Esophagus squamous epithelium (tissue), 5 donors: ENCODE measurements around the gene TCF4. TPM values are rescaled to one million over a fixed set of nuclear protein-coding genes. Genes with fewer than 3 reads are reported as not detected.
A peak's percentile ranks its signal among the peaks of the same experiment; 100 is the strongest.

ENCODE experiments used
- DNase-seq: peaks from one replicate; lab custom pipeline; 2025; lab: John Stamatoyannopoulos, UW
- H3K27ac ChIP-seq, 4 donors: fragments of 200-600 bp; sonication (generic); one replicate each; pipeline ENCODE4 v1.5.1; 2016 to 2019; ENCODE audit warnings: mild to moderate bottlenecking in 1 of 4
- H3K27me3 ChIP-seq, 4 donors: fragments of 200-600 bp; sonication (generic); 1 replicate in 3 of 4; 2 replicates in 1 of 4; pipeline versions ENCODE4 v1.5.1 to v1.6.0; 2017 to 2021; ENCODE audit warnings: antibody characterized with exemption in 1 of 4
- H3K36me3 ChIP-seq, 3 donors: fragments of 200-600 bp; sonication (generic); one replicate each; pipeline ENCODE4 v1.5.1; 2016 to 2019
- H3K4me1 ChIP-seq, 3 donors: fragments of 200-600 bp; sonication (generic); one replicate each; pipeline ENCODE4 v1.5.1; 2017 to 2019
- H3K4me3 ChIP-seq, 4 donors: fragments of 200-600 bp; sonication (generic); 1 replicate in 3 of 4; 2 replicates in 1 of 4; pipeline ENCODE4 v1.5.1; 2016 to 2019; ENCODE audit warnings: mild to moderate bottlenecking in 2 of 4, moderate library complexity in 1 of 4
- H3K9me3 ChIP-seq, 3 donors: fragments of 200-600 bp; sonication (generic); one replicate each; pipeline ENCODE4 v1.5.1; 2016 to 2019
- POLR2A ChIP-seq, 4 donors: fragments of 450-650 bp; IDR thresholded peaks; one replicate each; pipeline ENCODE4 v1.6.1; 2017; ENCODE audit warnings: antibody characterized with exemption in 4 of 4, mild to moderate bottlenecking in 4 of 4, moderate library complexity in 3 of 4
- WGBS, 2 donors: methylation state at CpG; one replicate each; pipeline ENCODE4 v1.1.5; 2018; 5-methylcytosine and 5-hydroxymethylcytosine counted together
- intact Hi-C: fragments of 100-400 bp; cut with DNase I; formaldehyde crosslinking; loops from one replicate; pipeline ENCODE4 v1.15.0; 2022
- total RNA-seq, 4 donors: library from RNA; depleted of rRNA; stranded (reverse); fragments of >200 nt; gene quantifications; one replicate each; pipeline ENCODE4 v1.1.0, GENCODE V29; 2016
- TF ChIP-seq, protein P1 (sequence below), 6 experiments: fragments of 450-650 bp in 4 of 6; fragments of 200-600 bp in 2 of 6; sonication (generic) in 2 of 6; IDR thresholded peaks; one replicate each; pipeline ENCODE4 v1.5.1; 2016 to 2019; ENCODE audit warnings: antibody characterized with exemption in 6 of 6, mild to moderate bottlenecking in 4 of 6, moderate library complexity in 4 of 6
- donor health status: DM: yes; HTN: yes; CAD: no.

Gene TCF4
- total RNA-seq, 4 donors from 2014 or later: 19.0 to 79.7 (median 26.0) TPM

DNA sequence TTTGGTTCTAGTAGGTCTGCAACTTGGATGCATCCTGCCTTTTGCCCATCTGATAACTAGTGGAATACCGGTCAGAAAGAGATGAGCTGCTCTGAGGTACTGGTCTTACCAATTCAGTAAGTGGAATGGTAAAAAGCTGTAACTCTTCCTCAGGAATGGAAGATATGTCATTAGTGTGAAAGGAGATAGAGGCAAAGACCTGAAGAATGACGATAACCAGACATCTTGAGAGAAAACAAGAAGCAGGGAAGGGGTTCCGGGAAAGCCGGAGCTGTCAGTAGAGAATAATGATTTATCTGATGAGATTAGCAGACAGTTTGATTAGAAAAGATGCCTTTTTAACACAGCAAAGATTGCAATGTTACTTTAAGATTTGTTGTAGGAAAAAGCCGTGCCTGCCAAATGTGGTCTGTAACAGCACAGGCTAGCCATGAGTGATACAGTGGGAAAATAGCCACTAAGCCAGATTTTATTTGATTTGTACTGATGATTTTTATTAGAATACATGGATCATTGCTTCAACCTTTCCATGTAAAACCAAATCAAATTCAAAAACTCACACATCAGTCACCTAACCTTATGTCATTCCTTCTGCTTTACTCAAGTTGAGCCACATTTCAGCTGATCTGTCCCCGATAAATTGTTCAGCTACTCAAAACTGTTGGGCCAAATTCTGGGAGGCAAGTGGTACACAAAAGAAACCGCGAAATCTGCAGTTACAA lies 110.0 kb downstream of the TCF4 start:
- intact Hi-C loops: no loop called here
- Histone ChIP-seq H3K27ac (peak overlapping the region; percentile 72 to 85 (median 84)), H3K36me3 (no peaks in the 10 kb centered on the region), H3K4me1 (peaks cover 0 to 36% (median 0%) of the 10 kb centered on the region in 3 donors), H3K4me3 (peak overlapping the region; percentile 23 to 67 (median 46)), H3K27me3 (no peaks in the 10 kb centered on the region), H3K9me3 (no peaks in the 10 kb centered on the region)
- no peak for TF ChIP-seq POLR2A (IDR thresholded peaks at IDR 0.05)
- TF ChIP-seq, protein P1, sequence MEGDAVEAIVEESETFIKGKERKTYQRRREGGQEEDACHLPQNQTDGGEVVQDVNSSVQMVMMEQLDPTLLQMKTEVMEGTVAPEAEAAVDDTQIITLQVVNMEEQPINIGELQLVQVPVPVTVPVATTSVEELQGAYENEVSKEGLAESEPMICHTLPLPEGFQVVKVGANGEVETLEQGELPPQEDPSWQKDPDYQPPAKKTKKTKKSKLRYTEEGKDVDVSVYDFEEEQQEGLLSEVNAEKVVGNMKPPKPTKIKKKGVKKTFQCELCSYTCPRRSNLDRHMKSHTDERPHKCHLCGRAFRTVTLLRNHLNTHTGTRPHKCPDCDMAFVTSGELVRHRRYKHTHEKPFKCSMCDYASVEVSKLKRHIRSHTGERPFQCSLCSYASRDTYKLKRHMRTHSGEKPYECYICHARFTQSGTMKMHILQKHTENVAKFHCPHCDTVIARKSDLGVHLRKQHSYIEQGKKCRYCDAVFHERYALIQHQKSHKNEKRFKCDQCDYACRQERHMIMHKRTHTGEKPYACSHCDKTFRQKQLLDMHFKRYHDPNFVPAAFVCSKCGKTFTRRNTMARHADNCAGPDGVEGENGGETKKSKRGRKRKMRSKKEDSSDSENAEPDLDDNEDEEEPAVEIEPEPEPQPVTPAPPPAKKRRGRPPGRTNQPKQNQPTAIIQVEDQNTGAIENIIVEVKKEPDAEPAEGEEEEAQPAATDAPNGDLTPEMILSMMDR (IDR thresholded peaks at IDR 0.05): no peak
- 27 to 34% methylated on average over 8 of the region's 8 CpGs for WGBS, 2 donors
- DNase-seq: no peak

DNA sequence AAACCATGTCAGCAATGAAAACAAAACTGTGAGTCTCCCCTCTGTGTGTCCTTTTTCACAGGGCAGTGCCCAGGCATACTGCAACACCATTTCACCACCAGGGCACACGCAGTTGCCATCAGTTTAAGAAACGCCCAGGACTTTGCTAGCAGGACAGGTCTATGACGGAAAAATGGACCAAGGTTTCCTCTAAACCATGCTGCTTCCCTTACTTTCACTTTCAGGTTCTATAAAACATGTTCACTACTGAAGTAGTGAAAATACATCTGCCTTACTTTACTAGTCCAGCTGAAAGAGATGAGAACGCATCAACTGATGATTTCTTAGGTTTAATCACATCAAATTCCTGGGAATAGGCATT lies 110.5 kb downstream of the TCF4 start:
- no peaks in the 10 kb centered on the region for H3K9me3 ChIP-seq
- no peak for DNase-seq
- intact Hi-C loops: no loop called here
- peaks cover 0 to 36% (median 0%) of the 10 kb centered on the region in 3 donors for H3K4me1 ChIP-seq
- no peaks in the 10 kb centered on the region for H3K27me3 ChIP-seq
- H3K36me3 ChIP-seq: no peaks in the 10 kb centered on the region
- H3K4me3 ChIP-seq: peak overlapping the region; percentile 23 to 67 (median 46)
- H3K27ac ChIP-seq: peak overlapping the region; percentile 72 to 85 (median 84)
- 2 to 13% methylated on average over 4 of the region's 4 CpGs for WGBS, 2 donors
- TF ChIP-seq, protein P1 (IDR thresholded peaks at IDR 0.05): peak in 5 of 6 experiments; percentile 13 to 53 (median 19)
- no peak for TF ChIP-seq POLR2A (IDR thresholded peaks at IDR 0.05)

DNA sequence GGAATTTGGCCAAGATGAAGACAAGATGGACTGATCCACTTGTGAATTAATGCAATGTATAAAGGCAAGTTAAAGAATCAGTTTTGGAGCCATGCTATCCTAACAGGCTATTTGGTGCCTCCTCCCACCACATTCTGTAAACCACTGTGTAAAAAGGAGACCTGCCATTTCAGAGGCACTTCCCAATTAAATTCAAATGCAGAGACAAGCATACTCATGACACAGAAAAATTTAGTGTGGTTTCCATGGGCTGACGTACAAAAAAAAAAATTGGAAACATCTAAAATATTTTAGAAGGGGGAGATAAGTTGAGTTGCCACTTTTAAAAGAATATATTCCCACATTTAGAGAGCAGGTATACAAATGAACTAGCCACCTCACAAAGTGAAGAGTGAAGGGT lies 112.1 kb downstream of the TCF4 start:
- no peaks in the 10 kb centered on the region for H3K36me3 ChIP-seq
- intact Hi-C loops: no loop called here
- TF ChIP-seq, protein P1 (IDR thresholded peaks at IDR 0.05): no peak
- TF ChIP-seq POLR2A (IDR thresholded peaks at IDR 0.05): no peak
- WGBS, 2 donors: 83 to 85% methylated on average over 1 of the region's 1 CpG
- no peaks in the 10 kb centered on the region for H3K9me3 ChIP-seq
- H3K4me3 ChIP-seq: no peak overlapping the region
- no peak for DNase-seq
- peaks cover 0 to 36% (median 0%) of the 10 kb centered on the region in 3 donors for H3K4me1 ChIP-seq
- no peaks in the 10 kb centered on the region for H3K27me3 ChIP-seq
- H3K27ac ChIP-seq: peak overlapping the region in 2 of 4 donors; percentile 84 to 85

DNA sequence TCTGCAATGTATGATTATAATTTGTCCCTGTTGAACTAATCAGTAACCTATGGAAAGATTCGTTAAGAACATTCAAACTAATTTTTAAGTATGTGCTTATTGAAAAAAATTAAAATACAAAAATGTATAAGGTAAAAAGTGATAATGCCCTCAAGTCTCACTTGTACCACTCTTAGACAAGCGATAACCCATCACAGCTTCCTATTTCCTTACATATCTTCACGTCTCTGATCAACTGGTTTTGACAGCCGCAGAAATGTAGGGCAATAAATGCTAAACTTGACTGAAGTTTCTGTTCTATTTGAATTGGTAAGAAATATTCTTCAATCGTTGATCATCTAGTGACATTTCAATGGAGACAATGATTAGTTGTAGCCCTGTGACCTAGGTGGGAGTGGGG lies 112.5 kb downstream of the TCF4 start:
- Histone ChIP-seq H3K27me3 (no peaks in the 10 kb centered on the region), H3K36me3 (no peaks in the 10 kb centered on the region), H3K27ac (no peak overlapping the region), H3K4me1 (peaks cover 0 to 36% (median 0%) of the 10 kb centered on the region in 3 donors), H3K4me3 (no peak overlapping the region), H3K9me3 (no peaks in the 10 kb centered on the region)
- 89 to 94% methylated on average over 5 of the region's 5 CpGs for WGBS, 2 donors
- TF ChIP-seq, protein P1 (IDR thresholded peaks at IDR 0.05): no peak
- no peak for TF ChIP-seq POLR2A (IDR thresholded peaks at IDR 0.05)
- intact Hi-C loops: no loop called here
- DNase-seq: no peak

DNA sequence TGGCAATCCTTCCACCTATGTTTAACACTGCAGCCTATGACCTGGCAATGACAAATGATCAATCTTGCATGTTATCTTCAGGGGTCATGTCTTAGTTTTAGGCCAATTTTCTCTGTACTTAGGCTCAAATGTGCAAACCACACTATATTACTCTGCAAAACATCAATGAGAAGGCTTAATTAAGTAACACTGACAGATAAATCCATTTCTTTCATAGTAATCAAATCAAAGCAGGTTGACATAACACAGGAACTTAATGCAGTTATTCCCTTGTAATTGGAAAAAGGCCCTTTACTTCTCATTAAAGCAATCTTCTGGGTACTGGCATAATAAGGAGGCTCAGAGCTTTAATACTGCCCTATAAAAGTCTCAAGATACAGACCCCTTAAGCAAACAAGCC lies 114.4 kb downstream of the TCF4 start:
- Histone ChIP-seq H3K4me1 (peaks cover 0 to 22% (median 0%) of the 10 kb centered on the region in 3 donors), H3K27me3 (no peaks in the 10 kb centered on the region), H3K36me3 (no peaks in the 10 kb centered on the region), H3K27ac (no peak overlapping the region), H3K4me3 (no peak overlapping the region), H3K9me3 (no peaks in the 10 kb centered on the region)
- DNase-seq: no peak
- TF ChIP-seq, protein P1 (IDR thresholded peaks at IDR 0.05): no peak
- no peak for TF ChIP-seq POLR2A (IDR thresholded peaks at IDR 0.05)
- intact Hi-C loops: no loop called here
